Loucy (cell line): ENCODE data around the gene SLC22A8.

Experiments
- EZH2phosphoT487 ChIP-seq: fragments of 200-600 bp; IDR thresholded peaks from 2 replicates; pipeline ENCODE4 v1.6.1; 2018; ENCODE audit warnings: antibody characterized with exemption, mild to moderate bottlenecking, moderate library complexity, borderline replicate concordance
- TF ChIP-seq, protein P1 (sequence below): fragments of 200-600 bp; sonication (generic); conservative IDR thresholded peaks from 2 replicates; pipeline ENCODE4 v1.5.1; 2014; ENCODE audit warnings: mild to moderate bottlenecking, antibody characterized with exemption, low read length

DNA sequence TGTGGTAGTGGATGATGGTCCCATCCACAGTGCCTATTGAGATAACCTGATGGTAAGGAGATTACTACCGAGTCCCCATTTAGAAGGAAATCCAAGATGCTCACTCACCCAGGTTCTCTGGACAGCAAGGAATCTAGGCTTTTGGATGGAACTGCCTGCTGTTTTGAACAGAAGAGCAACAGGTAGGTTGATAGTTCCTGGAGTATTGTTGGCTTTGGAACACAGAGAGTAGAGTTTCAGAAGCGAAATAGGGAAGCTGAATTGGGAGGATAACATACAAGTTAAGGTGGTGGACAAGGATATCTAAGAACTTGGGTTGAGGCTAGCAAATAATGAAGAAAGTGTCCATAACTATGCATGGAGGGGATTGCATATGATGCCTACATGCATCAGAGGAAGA, 58.5 kb downstream of the SLC22A8 start:
- TF ChIP-seq, protein P1, sequence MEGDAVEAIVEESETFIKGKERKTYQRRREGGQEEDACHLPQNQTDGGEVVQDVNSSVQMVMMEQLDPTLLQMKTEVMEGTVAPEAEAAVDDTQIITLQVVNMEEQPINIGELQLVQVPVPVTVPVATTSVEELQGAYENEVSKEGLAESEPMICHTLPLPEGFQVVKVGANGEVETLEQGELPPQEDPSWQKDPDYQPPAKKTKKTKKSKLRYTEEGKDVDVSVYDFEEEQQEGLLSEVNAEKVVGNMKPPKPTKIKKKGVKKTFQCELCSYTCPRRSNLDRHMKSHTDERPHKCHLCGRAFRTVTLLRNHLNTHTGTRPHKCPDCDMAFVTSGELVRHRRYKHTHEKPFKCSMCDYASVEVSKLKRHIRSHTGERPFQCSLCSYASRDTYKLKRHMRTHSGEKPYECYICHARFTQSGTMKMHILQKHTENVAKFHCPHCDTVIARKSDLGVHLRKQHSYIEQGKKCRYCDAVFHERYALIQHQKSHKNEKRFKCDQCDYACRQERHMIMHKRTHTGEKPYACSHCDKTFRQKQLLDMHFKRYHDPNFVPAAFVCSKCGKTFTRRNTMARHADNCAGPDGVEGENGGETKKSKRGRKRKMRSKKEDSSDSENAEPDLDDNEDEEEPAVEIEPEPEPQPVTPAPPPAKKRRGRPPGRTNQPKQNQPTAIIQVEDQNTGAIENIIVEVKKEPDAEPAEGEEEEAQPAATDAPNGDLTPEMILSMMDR = no peak
- TF ChIP-seq EZH2phosphoT487 = no peak
